GM12875 (cell line): Measurements from ENCODE around the gene MYO5A.

Source experiments
- H3K4me3 ChIP-seq: one replicate; pipeline ENCODE4 v1.5.1; 2011; ENCODE audit warnings: low read depth, low read length, control low read depth
- TF ChIP-seq, protein P1 (sequence below): IDR thresholded peaks from 2 replicates; pipeline ENCODE4 v1.5.1; 2011; ENCODE audit warnings: low read depth, mild to moderate bottlenecking, control low read depth, inconsistent platforms, low read length, moderate library complexity, borderline replicate concordance; ENCODE audit not compliant: insufficient read depth

The MYO5A gene

GRCh38 chr15:52502608-52503007 is 26.1 kb downstream of the MYO5A start:
- TF ChIP-seq, protein P1, sequence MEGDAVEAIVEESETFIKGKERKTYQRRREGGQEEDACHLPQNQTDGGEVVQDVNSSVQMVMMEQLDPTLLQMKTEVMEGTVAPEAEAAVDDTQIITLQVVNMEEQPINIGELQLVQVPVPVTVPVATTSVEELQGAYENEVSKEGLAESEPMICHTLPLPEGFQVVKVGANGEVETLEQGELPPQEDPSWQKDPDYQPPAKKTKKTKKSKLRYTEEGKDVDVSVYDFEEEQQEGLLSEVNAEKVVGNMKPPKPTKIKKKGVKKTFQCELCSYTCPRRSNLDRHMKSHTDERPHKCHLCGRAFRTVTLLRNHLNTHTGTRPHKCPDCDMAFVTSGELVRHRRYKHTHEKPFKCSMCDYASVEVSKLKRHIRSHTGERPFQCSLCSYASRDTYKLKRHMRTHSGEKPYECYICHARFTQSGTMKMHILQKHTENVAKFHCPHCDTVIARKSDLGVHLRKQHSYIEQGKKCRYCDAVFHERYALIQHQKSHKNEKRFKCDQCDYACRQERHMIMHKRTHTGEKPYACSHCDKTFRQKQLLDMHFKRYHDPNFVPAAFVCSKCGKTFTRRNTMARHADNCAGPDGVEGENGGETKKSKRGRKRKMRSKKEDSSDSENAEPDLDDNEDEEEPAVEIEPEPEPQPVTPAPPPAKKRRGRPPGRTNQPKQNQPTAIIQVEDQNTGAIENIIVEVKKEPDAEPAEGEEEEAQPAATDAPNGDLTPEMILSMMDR: no peak
- no peak overlapping the region for H3K4me3 ChIP-seq

- no peak overlapping the region for H3K4me3 ChIP-seq
- TF ChIP-seq, protein P1: no peak
Observed at GRCh38 chr15:52499506-52499905, 29.2 kb downstream of the MYO5A start.

DNA sequence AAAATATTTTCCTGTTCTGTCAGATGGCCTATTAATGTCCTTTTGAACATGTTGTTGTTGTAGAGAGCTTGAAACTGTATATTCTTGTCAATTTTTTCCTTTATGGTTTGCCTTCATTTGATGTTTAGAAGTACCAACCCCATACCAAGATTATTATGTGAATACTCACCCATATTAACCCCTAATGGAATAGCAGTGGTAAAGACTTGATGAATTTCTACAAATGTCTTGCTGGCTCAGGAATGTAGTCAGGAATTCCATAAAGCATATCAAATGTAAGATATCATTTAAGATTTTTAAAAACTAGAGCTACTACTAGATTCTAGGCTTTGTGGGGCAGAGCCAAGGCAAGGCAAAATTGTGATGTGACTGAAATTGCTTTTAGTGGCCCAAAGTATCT is 30.0 kb downstream of the MYO5A start:
- TF ChIP-seq, protein P1: no peak
- H3K4me3 ChIP-seq: no peak overlapping the region

DNA sequence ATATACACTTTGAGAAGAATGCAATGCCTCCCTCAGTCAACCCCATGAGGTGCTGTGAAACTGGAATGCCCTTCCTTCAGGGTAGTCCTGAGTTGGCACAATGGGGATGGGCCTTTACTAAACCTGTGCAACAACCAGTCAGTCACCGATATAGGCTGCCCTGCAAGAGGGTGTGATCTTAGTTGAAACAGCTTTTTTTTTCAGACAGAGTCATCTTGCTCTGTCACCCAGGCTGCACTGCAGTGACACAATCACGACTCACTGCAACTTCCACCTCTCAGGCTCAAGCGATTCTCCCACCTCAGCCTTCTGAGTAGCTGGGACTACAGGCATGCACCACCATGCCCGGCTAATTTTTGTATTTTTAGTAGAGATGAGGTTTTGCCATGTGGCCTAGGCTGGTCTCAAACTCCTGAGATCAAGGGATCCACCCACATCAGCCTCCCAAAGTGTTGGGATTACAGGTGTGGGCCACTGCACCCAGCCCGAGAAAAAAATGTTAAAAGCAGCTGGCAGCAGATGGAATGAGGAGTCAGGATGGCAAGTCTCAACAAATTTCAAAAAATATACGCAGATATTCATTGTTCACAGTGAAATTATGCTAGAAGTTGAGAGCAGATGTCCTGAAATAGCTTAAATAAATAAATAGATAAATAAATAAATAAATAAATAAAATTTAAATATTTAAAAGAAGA is 31.8 kb downstream of the MYO5A start:
- TF ChIP-seq, protein P1: no peak
- no peak overlapping the region for H3K4me3 ChIP-seq

GRCh38 chr15:52496175-52496574 is 32.5 kb downstream of the MYO5A start:
- TF ChIP-seq, protein P1: no peak

GRCh38 chr15:52495125-52495524 is 33.6 kb downstream of the MYO5A start:
- TF ChIP-seq, protein P1: no peak
- H3K4me3 ChIP-seq: no peak overlapping the region

More at GRCh38 chr15:52496175-52496574, 32.5 kb downstream of the MYO5A start:
- H3K4me3 ChIP-seq: no peak overlapping the region

GRCh38 chr15:52493968-52494367 is 34.7 kb downstream of the MYO5A start:
- TF ChIP-seq, protein P1: no peak
- H3K4me3 ChIP-seq: no peak overlapping the region
